Lung (tissue), 12 donors: Measurements from ENCODE around the gene EPHB2. TPM values are rescaled to one million over a fixed set of nuclear protein-coding genes. Genes with fewer than 3 reads are reported as not detected.
"Not testable (repeated sequence)": the region's sequence is repeated elsewhere in the genome, so short reads cannot be mapped to it uniquely, and the experiment has no call there.

Experiments
- ATAC-seq: fragments of 200-7000 bp; cut with Tn5 transposase; one replicate; pipeline ENCODE4 v1.9.1; 2020; ENCODE audit warnings: moderate number of reproducible peaks; ENCODE audit not compliant: insufficient read depth, low FRiP score
- DNase-seq, 3 donors: peaks; one replicate each; pipeline ENCODE4 v3.0.0-alpha.2; 2013 to 2017
- H3K27ac ChIP-seq, 2 donors: one replicate each; pipeline ENCODE4 v1.5.1; 2013; ENCODE audit warnings: mild to moderate bottlenecking in 2 of 2, moderate library complexity in 2 of 2, control low read depth in 1 of 2, inconsistent platforms in 1 of 2, low read depth in 1 of 2, low read length in 1 of 2
- H3K27me3 ChIP-seq, 3 donors: one replicate each; pipeline ENCODE4 v1.5.1; 2013; ENCODE audit warnings: low read length in 2 of 3; ENCODE audit not compliant: control insufficient read depth in 3 of 3, insufficient read depth in 3 of 3
- H3K36me3 ChIP-seq, 4 donors: one replicate each; pipeline ENCODE4 v1.5.1; 2013; ENCODE audit warnings: low read length in 4 of 4, mild to moderate bottlenecking in 1 of 4, moderate library complexity in 1 of 4; ENCODE audit not compliant: control insufficient read depth in 4 of 4, insufficient read depth in 4 of 4
- H3K4me1 ChIP-seq, 5 donors: one replicate each; pipeline ENCODE4 v1.5.1; 2013; ENCODE audit warnings: low read length in 5 of 5, mild to moderate bottlenecking in 2 of 5, moderate library complexity in 1 of 5; ENCODE audit not compliant: control insufficient read depth in 5 of 5, insufficient read depth in 5 of 5
- H3K4me3 ChIP-seq: one replicate; pipeline ENCODE4 v1.5.1; 2013; ENCODE audit warnings: mild to moderate bottlenecking, control low read depth, moderate library complexity
- H3K9ac ChIP-seq, 2 donors: one replicate each; pipeline ENCODE4 v1.5.1; 2013; ENCODE audit warnings: low read length in 2 of 2, control low read depth in 1 of 2; ENCODE audit not compliant: insufficient read depth in 1 of 2
- H3K9me3 ChIP-seq, 4 donors: one replicate each; pipeline ENCODE4 v1.5.1; 2013; ENCODE audit warnings: low read length in 3 of 4, mild to moderate bottlenecking in 1 of 4, moderate library complexity in 1 of 4; ENCODE audit not compliant: control insufficient read depth in 4 of 4, insufficient read depth in 3 of 4
- CTCF ChIP-seq: IDR thresholded peaks from 2 replicates; pipeline ENCODE4 v1.5.1; 2012; ENCODE audit warnings: mild to moderate bottlenecking; ENCODE audit errors: control extremely low read depth, extremely low read depth
- WGBS, 2 donors: extraction: QIAGEN DNeasy Blood & Tissue Kit; methylation state at CpG; one replicate each; pipeline ENCODE4 v1.1.7; 2013; 5-methylcytosine and 5-hydroxymethylcytosine counted together
- polyA plus RNA-seq, 2 donors: library from polyadenylated mRNA; stranded (reverse); fragments of 200-250 nt; gene quantifications; one replicate each; pipeline ENCODE4 v1.2.1, GENCODE V29; 2013
- total RNA-seq, 2 donors: library from RNA; depleted of rRNA in 1 of 2; stranded (reverse); fragments of >200 nt in 1 of 2; gene quantifications; one replicate each; pipeline ENCODE4 v1.2.1, GENCODE V29; 2014 to 2021
- donor health status: control.
- donor health status: control.
- donor health status: Bipolar disorder and iron deficiency.
- donor health status: healthy.
- donor health status: DM: yes; HTN: yes; CAD: no.

The EPHB2 gene
- total and polyA plus RNA-seq, 4 donors = 1.2 to 8.5 (median 5.8) TPM

GRCh38 chr1:22705586-22705985 is 5.1 kb upstream of the EPHB2 start:
- DNase-seq = no peak
- no peaks in the 10 kb centered on the region for H3K9me3 ChIP-seq
- no peak overlapping the region for H3K9ac ChIP-seq
- H3K27me3 ChIP-seq = no peaks in the 10 kb centered on the region
- no peak overlapping the region for H3K27ac ChIP-seq
- TF ChIP-seq CTCF = no peak
- no peaks in the 10 kb centered on the region for H3K36me3 ChIP-seq
- no peak overlapping the region for H3K4me3 ChIP-seq
- H3K4me1 ChIP-seq = peaks cover 0 to 7% (median 0%) of the 10 kb centered on the region in 5 donors
- ATAC-seq = no peak

GRCh38 chr1:22706100-22706499 is 4.5 kb upstream of the EPHB2 start:
- not testable (repeated sequence) for ATAC-seq, DNase-seq, H3K27ac ChIP-seq, H3K4me1 ChIP-seq, H3K4me3 ChIP-seq, H3K36me3 ChIP-seq, H3K9me3 ChIP-seq, H3K9ac ChIP-seq, H3K27me3 ChIP-seq
- 87 to 89% methylated on average over 4 of the region's 4 CpGs for WGBS, 2 donors

GRCh38 chr1:22708777-22709176 is 1.9 kb upstream of the EPHB2 start:
- no peak overlapping the region for H3K27ac ChIP-seq
- no peak overlapping the region for H3K4me3 ChIP-seq
- no peak for TF ChIP-seq CTCF
- H3K9ac ChIP-seq = no peak overlapping the region
- no peaks in the 10 kb centered on the region for H3K27me3 ChIP-seq
- peaks cover 0 to 24% (median 5%) of the 10 kb centered on the region in 5 donors for H3K4me1 ChIP-seq
- no peaks in the 10 kb centered on the region for H3K36me3 ChIP-seq
- no peak for DNase-seq
- no peaks in the 10 kb centered on the region for H3K9me3 ChIP-seq
- ATAC-seq = no peak

GRCh38 chr1:22709227-22709626 is 1.4 kb upstream of the EPHB2 start:
- no peaks in the 10 kb centered on the region for H3K9me3 ChIP-seq
- no peaks in the 10 kb centered on the region for H3K27me3 ChIP-seq
- peaks cover 0 to 24% (median 5%) of the 10 kb centered on the region in 5 donors for H3K4me1 ChIP-seq
- H3K27ac ChIP-seq = no peak overlapping the region
- no peak for ATAC-seq
- no peak for TF ChIP-seq CTCF
- H3K9ac ChIP-seq = no peak overlapping the region
- no peaks in the 10 kb centered on the region for H3K36me3 ChIP-seq
- no peak overlapping the region for H3K4me3 ChIP-seq
- DNase-seq = no peak
- 80 to 83% methylated on average over 3 of the region's 3 CpGs for WGBS, 2 donors
